Transverse colon (tissue), 4 donors: Measurements from ENCODE around the gene RPP30. TPM values are rescaled to one million over a fixed set of nuclear protein-coding genes. Genes with fewer than 3 reads are reported as not detected.

Source experiments
- DNase-seq: peaks from one replicate; pipeline ENCODE4 v3.0.0-alpha.2; 2019
- H3K27ac ChIP-seq, 4 donors: fragments of 200-600 bp; sonication (generic); 2 replicates each; pipeline ENCODE4 v1.5.1; 2016 to 2018; ENCODE audit warnings: inconsistent platforms in 4 of 4
- H3K27me3 ChIP-seq: fragments of 200-600 bp; sonication (generic); 2 replicates; pipeline ENCODE4 v1.5.1; 2017; ENCODE audit warnings: inconsistent platforms
- H3K36me3 ChIP-seq, 4 donors: fragments of 200-600 bp; sonication (generic); 2 replicates each; pipeline ENCODE4 v1.5.1; 2017 to 2019; ENCODE audit warnings: inconsistent platforms in 4 of 4
- H3K4me1 ChIP-seq, 4 donors: fragments of 200-600 bp; sonication (generic); 2 replicates each; pipeline ENCODE4 v1.5.1; 2017 to 2020; ENCODE audit warnings: inconsistent platforms in 4 of 4
- H3K4me3 ChIP-seq, 4 donors: fragments of 200-600 bp; sonication (generic); 1 replicate in 1 of 4; 2 replicates in 3 of 4; pipeline versions ENCODE4 v1.5.1 to v1.6.1; 2017 to 2019; ENCODE audit warnings: inconsistent platforms in 4 of 4
- H3K9me3 ChIP-seq, 2 donors: fragments of 200-600 bp; sonication (generic); 2 replicates each; pipeline ENCODE4 v1.5.1; 2017 to 2019; ENCODE audit warnings: inconsistent platforms in 2 of 2
- EP300 ChIP-seq: sonication (generic); formaldehyde crosslinking; IDR thresholded peaks from one replicate; pipeline ENCODE4 v1.6.1; 2017; ENCODE audit warnings: antibody characterized with exemption, low read depth
- POLR2A ChIP-seq: fragments of 450-650 bp; IDR thresholded peaks from one replicate; pipeline ENCODE4 v1.6.1; 2016; ENCODE audit warnings: antibody characterized with exemption, mild to moderate bottlenecking, moderate library complexity
- POLR2AphosphoS5 ChIP-seq, 3 donors: sonication (generic); formaldehyde crosslinking; IDR thresholded peaks; one replicate each; pipeline ENCODE4 v1.6.1; 2016; ENCODE audit warnings: antibody characterized with exemption in 3 of 3
- WGBS, 2 donors: methylation state at CpG; one replicate each; pipeline ENCODE4 v1.1.5; 2018; ENCODE audit warnings: low coverage in 1 of 2; 5-methylcytosine and 5-hydroxymethylcytosine counted together
- in situ Hi-C, 4 donors: fragments of 200-750 bp; cut with MboI; loops; one replicate each; pipeline versions ENCODE4 v1.15.0 to v1.15.1; 2017; ENCODE audit warnings: low sequenced_read_pairs in 3 of 4, low pct_ligation_motif_present in 1 of 4, low pct_unique_long_range_greater_than_20kb in 1 of 4
- intact Hi-C: fragments of 100-400 bp; cut with DNase I; formaldehyde crosslinking; loops from one replicate; pipeline ENCODE4 v1.15.1; 2023; ENCODE audit warnings: low total_unique reads
- total RNA-seq, 4 donors: library from RNA; depleted of rRNA; stranded (reverse); fragments of >200 nt; gene quantifications; one replicate each; pipeline ENCODE4 v1.1.0, GENCODE V29; 2016
- TF ChIP-seq, protein P1 (sequence below), 5 experiments: fragments of 200-600 bp in 3 of 5; fragments of 450-650 bp in 2 of 5; sonication (generic) in 3 of 5; IDR thresholded peaks; 1 replicate in 2 of 5; 2 replicates in 3 of 5; pipeline ENCODE4 v1.5.1; 2016 to 2017; ENCODE audit warnings: antibody characterized with exemption in 5 of 5, inconsistent platforms in 3 of 5, mild to moderate bottlenecking in 2 of 5, moderate library complexity in 1 of 5

RPP30 gene
- total RNA-seq, 4 donors from 2014 or later = 4.6 to 48.3 (median 18.7) TPM

DNA sequence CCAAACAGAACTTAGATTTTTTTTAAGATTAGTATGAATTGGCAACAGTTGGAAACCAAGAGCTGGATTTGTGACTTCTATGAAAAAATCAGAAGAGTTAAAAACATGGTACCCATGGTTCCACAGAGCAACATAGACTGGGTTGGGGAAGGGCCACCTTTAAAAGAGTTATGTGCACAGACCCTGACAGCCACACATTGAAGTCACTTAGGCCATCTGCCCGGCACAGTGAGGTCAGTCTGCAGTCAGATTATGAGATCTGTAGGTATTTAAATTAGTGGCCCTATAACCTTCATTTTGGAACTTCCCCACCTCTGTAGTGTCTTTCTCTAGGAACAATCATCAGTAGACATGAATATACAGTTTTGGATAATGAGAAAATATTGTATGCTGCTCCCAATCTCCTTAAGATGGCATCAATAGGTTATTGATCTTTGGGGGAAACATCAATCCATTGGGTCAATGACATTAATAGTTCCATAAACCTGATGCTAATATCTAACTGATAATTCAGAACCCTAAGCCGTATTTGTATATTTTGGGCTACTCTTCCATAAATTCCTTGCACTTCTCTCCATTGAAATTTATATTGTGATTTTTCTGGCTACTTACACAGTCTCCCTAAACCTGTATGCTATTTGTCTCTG is 42.1 kb downstream of the RPP30 start:
- Histone ChIP-seq H3K36me3 (no peaks in the 10 kb centered on the region), H3K27ac (no peak overlapping the region), H3K4me1 (peaks cover 0 to 3% (median 0%) of the 10 kb centered on the region in 4 donors), H3K4me3 (no peak overlapping the region), H3K9me3 (no peaks in the 10 kb centered on the region), H3K27me3 (no peaks in the 10 kb centered on the region)
- intact Hi-C loops = loop anchor here (5.0 kb wide), 1 partner anchor 333 kb away; no protein-coding TSS in a partner anchor
- TF ChIP-seq POLR2AphosphoS5 (IDR thresholded peaks at IDR 0.05) (no peak), EP300 (no peak), POLR2A (no peak)
- TF ChIP-seq, protein P1, sequence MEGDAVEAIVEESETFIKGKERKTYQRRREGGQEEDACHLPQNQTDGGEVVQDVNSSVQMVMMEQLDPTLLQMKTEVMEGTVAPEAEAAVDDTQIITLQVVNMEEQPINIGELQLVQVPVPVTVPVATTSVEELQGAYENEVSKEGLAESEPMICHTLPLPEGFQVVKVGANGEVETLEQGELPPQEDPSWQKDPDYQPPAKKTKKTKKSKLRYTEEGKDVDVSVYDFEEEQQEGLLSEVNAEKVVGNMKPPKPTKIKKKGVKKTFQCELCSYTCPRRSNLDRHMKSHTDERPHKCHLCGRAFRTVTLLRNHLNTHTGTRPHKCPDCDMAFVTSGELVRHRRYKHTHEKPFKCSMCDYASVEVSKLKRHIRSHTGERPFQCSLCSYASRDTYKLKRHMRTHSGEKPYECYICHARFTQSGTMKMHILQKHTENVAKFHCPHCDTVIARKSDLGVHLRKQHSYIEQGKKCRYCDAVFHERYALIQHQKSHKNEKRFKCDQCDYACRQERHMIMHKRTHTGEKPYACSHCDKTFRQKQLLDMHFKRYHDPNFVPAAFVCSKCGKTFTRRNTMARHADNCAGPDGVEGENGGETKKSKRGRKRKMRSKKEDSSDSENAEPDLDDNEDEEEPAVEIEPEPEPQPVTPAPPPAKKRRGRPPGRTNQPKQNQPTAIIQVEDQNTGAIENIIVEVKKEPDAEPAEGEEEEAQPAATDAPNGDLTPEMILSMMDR (IDR thresholded peaks at IDR 0.05) = no peak
- DNase-seq = no peak
- in situ Hi-C loops = loop anchor here in 2 of 4 donors (10.0 to 25.0 kb wide), 2 partner anchors 323 to 331 kb away; no protein-coding TSS in a partner anchor
- WGBS, 2 donors = 90 to 92% methylated on average over 2 of the region's 2 CpGs

DNA sequence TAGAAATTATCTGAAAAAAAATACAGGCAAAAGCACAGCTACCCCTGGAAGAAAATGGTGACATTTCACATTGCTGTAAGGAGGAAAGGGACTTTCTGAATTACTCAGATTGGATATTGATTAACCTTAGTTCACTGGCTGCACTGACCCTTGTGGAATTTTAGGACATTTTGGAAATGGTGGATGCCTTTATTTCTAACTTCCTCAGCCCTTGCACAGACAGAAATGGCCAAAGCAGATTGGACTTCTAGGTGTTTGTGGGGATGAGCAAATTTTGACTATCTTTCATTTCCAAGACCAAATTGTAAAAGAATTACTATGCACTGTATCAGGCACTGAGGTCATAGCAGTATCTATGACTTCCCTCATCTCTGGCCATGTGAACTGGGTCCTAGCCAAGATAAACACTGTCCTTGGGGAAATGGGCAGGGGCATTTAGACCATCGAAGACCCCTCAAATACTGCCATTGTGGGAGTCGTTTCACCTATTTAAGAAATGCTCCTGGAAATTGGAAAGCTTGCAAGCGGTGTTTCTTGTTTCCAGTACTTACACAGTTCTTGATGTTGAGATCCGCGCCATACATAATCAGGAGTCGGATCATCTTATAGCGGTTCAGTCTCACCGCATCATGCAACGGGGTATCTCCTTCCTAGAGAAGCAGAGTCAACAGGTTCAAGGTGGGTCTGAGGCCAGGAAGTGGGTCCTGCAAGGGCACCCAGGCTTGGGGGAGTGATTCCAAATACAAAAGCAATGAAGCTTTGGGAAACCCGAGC is 43.4 kb downstream of the RPP30 start:
- intact Hi-C loops = loop anchor here (5.0 kb wide), 1 partner anchor 332 kb away; no protein-coding TSS in a partner anchor

DNA sequence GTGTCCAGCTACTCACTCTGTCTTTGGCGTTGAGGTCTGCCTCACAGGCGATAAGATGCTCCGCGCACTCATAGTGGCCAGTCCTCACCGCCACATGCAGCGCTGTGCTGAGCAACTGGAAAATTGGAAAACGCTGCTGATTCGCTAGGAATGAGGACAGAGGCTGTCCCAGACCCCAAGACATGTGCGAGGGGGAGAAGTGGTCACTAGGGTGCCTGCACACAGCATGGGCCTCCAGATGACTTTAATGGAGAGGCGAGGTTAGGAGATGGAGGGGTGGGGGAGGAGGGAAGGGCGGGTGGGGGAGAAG is 43.9 kb downstream of the RPP30 start:
- TF ChIP-seq EP300 (no peak), POLR2A (no peak), POLR2AphosphoS5 (IDR thresholded peaks at IDR 0.05) (no peak)
- TF ChIP-seq, protein P1 (IDR thresholded peaks at IDR 0.05) = no peak
- 83 to 98% methylated on average over 8 to 10 of the region's 11 CpGs for WGBS, 2 donors
- Histone ChIP-seq H3K4me1 (peaks cover 0 to 3% (median 0%) of the 10 kb centered on the region in 4 donors), H3K9me3 (no peaks in the 10 kb centered on the region), H3K4me3 (no peak overlapping the region), H3K27ac (no peak overlapping the region), H3K27me3 (peaks cover 4% of the 10 kb centered on the region), H3K36me3 (no peaks in the 10 kb centered on the region)
- no peak for DNase-seq
- intact Hi-C loops = no loop called here
- in situ Hi-C loops = loop anchor here in 2 of 4 donors (10.0 to 25.0 kb wide), 2 partner anchors 322 to 329 kb away; no protein-coding TSS in a partner anchor

More for the DNA sequence above, 43.4 kb downstream of the RPP30 start:
- peaks cover 2% of the 10 kb centered on the region for H3K27me3 ChIP-seq
- in situ Hi-C loops = loop anchor here in 2 of 4 donors (10.0 to 25.0 kb wide), 2 partner anchors 322 to 330 kb away; no protein-coding TSS in a partner anchor
- 84 to 100% methylated on average over 1 to 10 of the region's 10 CpGs for WGBS, 2 donors
- no peak for DNase-seq
- peaks cover 0 to 3% (median 0%) of the 10 kb centered on the region in 4 donors for H3K4me1 ChIP-seq
- no peak for TF ChIP-seq POLR2AphosphoS5 (IDR thresholded peaks at IDR 0.05)
- TF ChIP-seq EP300 = no peak
- no peak for TF ChIP-seq POLR2A
- TF ChIP-seq, protein P1 (IDR thresholded peaks at IDR 0.05) = no peak
- no peaks in the 10 kb centered on the region for H3K9me3 ChIP-seq
- no peak overlapping the region for H3K27ac ChIP-seq
- no peak overlapping the region for H3K4me3 ChIP-seq
- H3K36me3 ChIP-seq = no peaks in the 10 kb centered on the region
